HG02885 (cell line): ENCODE results near the gene ERICH6.
"Not testable (repeated sequence)": the region's sequence is repeated elsewhere in the genome, so short reads cannot be mapped to it uniquely, and the experiment has no call there.

Experiments used
- ATAC-seq: cut with Tn5 transposase; IDR thresholded peaks from one replicate; pipeline ENCODE4 v1.9.1; 2021; ENCODE audit warnings: mild to moderate bottlenecking; ENCODE audit not compliant: unreplicated experiment, poor library complexity

Gene ERICH6

DNA sequence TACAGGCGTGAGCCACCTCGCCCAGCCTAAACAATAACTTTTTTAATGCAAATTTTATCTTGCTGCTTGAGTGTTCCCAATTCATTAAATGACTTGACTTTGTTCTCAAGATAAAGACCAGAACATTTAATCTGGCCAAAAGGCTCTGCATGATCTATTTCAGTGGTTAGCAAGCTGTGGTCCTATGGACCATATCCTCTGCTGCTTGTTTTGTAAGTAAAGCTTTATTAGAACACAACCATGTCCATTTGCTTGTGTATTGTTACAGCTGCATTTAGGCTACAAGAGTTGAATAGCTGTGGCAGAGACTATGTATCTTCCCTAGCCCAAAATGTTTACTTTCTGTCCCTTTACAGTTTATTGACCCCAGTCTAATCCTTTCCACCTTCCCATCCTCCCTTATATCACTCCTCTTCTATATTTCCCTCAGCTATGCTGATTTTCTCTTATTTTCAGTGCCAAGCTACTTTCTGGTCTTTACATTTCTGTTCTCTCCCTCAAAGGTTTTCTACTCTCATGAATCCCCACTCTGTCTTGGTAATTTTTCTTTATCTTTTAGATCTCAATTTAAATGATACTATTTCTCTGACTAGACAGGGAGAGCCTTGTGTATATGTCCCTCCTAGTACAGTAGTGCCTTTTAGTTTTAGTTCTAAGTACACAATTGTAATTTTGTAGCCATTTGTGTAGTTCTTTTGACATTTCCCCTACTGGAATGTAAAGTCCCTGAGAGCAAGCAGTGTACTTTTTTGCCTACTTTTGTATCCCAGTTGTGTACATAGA is 77.4 kb downstream of the ERICH6 start:
- ATAC-seq = no peak

GRCh38 chr3:150623945-150624344 is 79.8 kb downstream of the ERICH6 start:
- ATAC-seq = no peak

- ATAC-seq = not testable (repeated sequence)
Measured at GRCh38 chr3:150622955-150623354, 80.8 kb downstream of the ERICH6 start.

- no peak for ATAC-seq
Measured at GRCh38 chr3:150620002-150620689, 83.6 kb downstream of the ERICH6 start.

GRCh38 chr3:150613709-150614480 is 89.8 kb downstream of the ERICH6 start:
- no peak for ATAC-seq

DNA sequence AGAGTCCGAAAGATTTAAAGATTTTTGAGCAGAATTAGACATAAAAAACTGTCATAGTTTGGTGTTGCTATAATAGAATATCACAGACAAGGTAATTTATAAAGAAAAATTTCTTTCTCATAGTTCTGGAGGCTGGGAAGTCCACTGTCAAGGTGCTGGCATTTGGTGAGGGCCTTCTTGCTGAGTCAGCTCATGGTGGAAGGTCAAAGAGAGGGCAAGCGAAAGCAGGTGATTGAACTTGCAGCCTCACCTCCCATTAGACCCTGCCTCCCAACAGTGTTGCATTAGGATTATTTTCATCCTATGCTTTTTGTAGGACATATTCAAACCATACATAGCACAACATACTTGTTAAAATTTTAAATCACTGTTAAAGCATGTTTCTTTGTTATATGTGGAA is 90.7 kb downstream of the ERICH6 start:
- ATAC-seq = no peak

GRCh38 chr3:150612494-150612893 is 91.2 kb downstream of the ERICH6 start:
- ATAC-seq = no peak

DNA sequence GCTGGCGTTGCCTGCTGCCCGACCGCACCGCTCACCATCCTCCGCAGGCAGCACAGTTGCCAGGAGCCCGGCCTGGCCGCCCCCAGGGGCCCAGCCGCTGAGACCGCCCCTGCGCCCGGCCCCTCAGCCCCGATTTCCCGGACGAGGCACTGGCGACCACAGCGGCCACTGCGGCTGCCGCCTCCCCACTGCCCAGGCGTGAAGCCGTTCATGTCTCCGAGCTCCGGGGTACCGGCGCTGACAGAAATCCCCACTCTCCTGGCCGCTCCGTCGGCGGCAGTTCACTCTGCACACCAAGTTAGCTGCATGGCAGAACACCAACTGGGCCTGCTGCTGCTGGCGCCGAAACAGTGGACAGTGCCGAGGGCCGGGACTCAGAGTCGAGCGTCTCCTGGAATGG is 92.1 kb downstream of the ERICH6 start:
- ATAC-seq = no peak

DNA sequence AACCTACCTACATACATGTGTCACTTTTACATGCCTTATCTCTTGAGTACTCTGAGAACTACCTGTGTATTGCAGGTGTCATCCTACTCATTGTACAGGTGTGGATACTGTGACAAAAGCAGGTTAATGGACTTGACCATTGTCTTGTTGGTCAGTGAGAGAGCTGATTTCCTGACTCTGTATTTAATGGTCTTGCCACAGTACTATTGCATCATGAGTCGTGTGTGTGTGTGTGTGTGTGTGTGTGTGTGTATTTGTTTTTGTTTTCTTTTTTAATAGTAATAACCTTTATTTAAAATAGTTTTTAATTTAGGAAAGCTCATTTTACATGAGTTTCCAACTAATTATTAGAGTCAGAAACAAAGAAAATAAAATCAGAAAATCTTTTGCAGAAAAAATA is 92.9 kb downstream of the ERICH6 start:
- no peak for ATAC-seq

DNA sequence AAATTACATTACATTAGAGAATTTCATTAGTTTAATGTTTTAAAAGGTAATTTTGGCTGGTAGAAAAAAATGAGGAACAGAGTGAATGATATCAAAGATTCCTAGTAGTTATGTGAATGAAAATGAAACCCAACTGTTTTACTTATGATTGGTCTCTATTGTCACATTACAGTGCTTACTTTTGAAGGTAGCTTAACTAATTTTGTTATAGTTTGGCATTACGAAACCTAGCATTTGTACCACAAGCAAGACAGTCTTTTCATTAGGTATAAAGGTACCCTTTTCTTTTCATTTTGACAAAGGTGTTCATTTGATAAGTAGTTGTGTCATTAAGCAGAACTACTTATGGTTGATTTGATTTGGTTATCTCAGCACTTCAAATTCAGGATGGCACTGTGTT is 93.7 kb downstream of the ERICH6 start:
- no peak for ATAC-seq
